Measurements from ENCODE around the gene FHL3. TPM values are rescaled to one million over a fixed set of nuclear protein-coding genes. Genes with fewer than 3 reads are reported as not detected.
A peak's percentile ranks its signal among the peaks of the same experiment; 100 is the strongest.
"Not testable (repeated sequence)": the region's sequence is repeated elsewhere in the genome, so short reads cannot be mapped to it uniquely, and the experiment has no call there.

The FHL3 gene
- total RNA-seq, 1 experiment from 2014 or later, result 23.4 TPM

- intact Hi-C loops (cut with micrococcal nuclease; ENCODE audit: unreplicated experiment), result loop anchor here (10.0 kb wide), 1 partner anchor 80 kb away; no protein-coding TSS in a partner anchor
- H3K4me1 ChIP-seq (ENCODE audit: control insufficient read depth, insufficient read depth, low read length); BruUV-seq (replicated peaks); H3K4me3 ChIP-seq (ENCODE audit: low read depth in 2 of 2, low read length in 2 of 2); H3K27ac ChIP-seq (ENCODE audit: low read length); DNase-seq (ENCODE audit: low read depth, low spot score); in situ Hi-C loops (cut with HindIII; ENCODE audit: low pct_unique_long_range_greater_than_20kb, low sequenced_read_pairs); H3K9me3 ChIP-seq (ENCODE audit: control insufficient read depth, insufficient read depth, low read depth, low read length); H3K27me3 ChIP-seq (ENCODE audit: control insufficient read depth, insufficient read depth, low read length); POLR2A ChIA-PET: not testable (repeated sequence)
- CTCF ChIA-PET, result interaction anchor here (0.7 kb wide), 1 partner anchor 44 kb away, joined by 8 read pairs; no protein-coding TSS in a partner anchor
- peak; percentile 77 for TF ChIP-seq CTCF (IDR thresholded peaks at IDR 0.05)
- H3K36me3 ChIP-seq (ENCODE audit: control insufficient read depth, insufficient read depth, low read length), result peaks cover 24% of the 10 kb centered on the region
- ATAC-seq, result peak; percentile 80; the same call in 1 of the 2 replicates
These were observed 30.2 kb downstream of the FHL3 start for GRCh38 chr1:37975083-37975482.

GRCh38 chr1:37974567-37974966 is 30.7 kb downstream of the FHL3 start:
- Histone ChIP-seq H3K4me1 (ENCODE audit: control insufficient read depth, insufficient read depth, low read length) (no peaks in the 10 kb centered on the region), H3K4me3 (ENCODE audit: low read depth in 2 of 2, low read length in 2 of 2) (no peak overlapping the region), H3K27me3 (ENCODE audit: control insufficient read depth, insufficient read depth, low read length) (no peaks in the 10 kb centered on the region), H3K27ac (ENCODE audit: low read length) (no peak overlapping the region), H3K36me3 (ENCODE audit: control insufficient read depth, insufficient read depth, low read length) (peaks cover 24% of the 10 kb centered on the region), H3K9me3 (ENCODE audit: control insufficient read depth, insufficient read depth, low read depth, low read length) (no peaks in the 10 kb centered on the region)
- intact Hi-C loops (cut with micrococcal nuclease; ENCODE audit: unreplicated experiment) (loop anchor here (10.0 kb wide), 1 partner anchor 80 kb away; no protein-coding TSS in a partner anchor), in situ Hi-C loops (cut with HindIII; ENCODE audit: low pct_unique_long_range_greater_than_20kb, low sequenced_read_pairs) (no loop called here)
- TF ChIP-seq CTCF (IDR thresholded peaks at IDR 0.05), result no peak
- TF ChIP-seq SIN3A (IDR thresholded peaks at IDR 0.05; ENCODE audit: borderline replicate concordance, insufficient read depth, low read depth, low read length), result no peak
- ATAC-seq, result no peak
- ChIA-PET POLR2A (no interaction called here), CTCF (no interaction called here)
- no peak for DNase-seq (ENCODE audit: low read depth, low spot score)
- BruUV-seq (replicated peaks), result no TSS peak

- H3K4me3 ChIP-seq (ENCODE audit: low read depth in 2 of 2, low read length in 2 of 2); BruUV-seq (replicated peaks); H3K27ac ChIP-seq (ENCODE audit: low read length); ATAC-seq; H3K27me3 ChIP-seq (ENCODE audit: control insufficient read depth, insufficient read depth, low read length); H3K9me3 ChIP-seq (ENCODE audit: control insufficient read depth, insufficient read depth, low read depth, low read length); POLR2A ChIA-PET; H3K4me1 ChIP-seq (ENCODE audit: control insufficient read depth, insufficient read depth, low read length); in situ Hi-C loops (cut with HindIII; ENCODE audit: low pct_unique_long_range_greater_than_20kb, low sequenced_read_pairs); CTCF ChIA-PET; DNase-seq (ENCODE audit: low read depth, low spot score): not testable (repeated sequence)
- peaks cover 22% of the 10 kb centered on the region for H3K36me3 ChIP-seq (ENCODE audit: control insufficient read depth, insufficient read depth, low read length)
- intact Hi-C loops (cut with micrococcal nuclease; ENCODE audit: unreplicated experiment), result loop anchor here (10.0 kb wide), 1 partner anchor 79 kb away; no protein-coding TSS in a partner anchor
These were observed 31.6 kb downstream of the FHL3 start for GRCh38 chr1:37973684-37974083.

GRCh38 chr1:37965301-37965700 is 40.0 kb downstream of the FHL3 start:
- BruUV-seq (replicated peaks), result no TSS peak
- Histone ChIP-seq H3K27ac (ENCODE audit: low read length) (no peak overlapping the region), H3K4me1 (ENCODE audit: control insufficient read depth, insufficient read depth, low read length) (no peaks in the 10 kb centered on the region), H3K4me3 (ENCODE audit: low read depth in 2 of 2, low read length in 2 of 2) (no peak overlapping the region), H3K27me3 (ENCODE audit: control insufficient read depth, insufficient read depth, low read length) (no peaks in the 10 kb centered on the region), H3K9me3 (ENCODE audit: control insufficient read depth, insufficient read depth, low read depth, low read length) (no peaks in the 10 kb centered on the region), H3K36me3 (ENCODE audit: control insufficient read depth, insufficient read depth, low read length) (peaks cover 22% of the 10 kb centered on the region)
- CTCF ChIA-PET, result no interaction called here
- DNase-seq (ENCODE audit: low read depth, low spot score), result no peak
- in situ Hi-C loops (cut with HindIII; ENCODE audit: low pct_unique_long_range_greater_than_20kb, low sequenced_read_pairs), result no loop called here
- POLR2A ChIA-PET, result no interaction called here
- intact Hi-C loops (cut with micrococcal nuclease; ENCODE audit: unreplicated experiment), result no loop called here
- TF ChIP-seq SIN3A (IDR thresholded peaks at IDR 0.05; ENCODE audit: borderline replicate concordance, insufficient read depth, low read depth, low read length), result no peak
- no peak for TF ChIP-seq CTCF (IDR thresholded peaks at IDR 0.05)
- TF ChIP-seq POLR2AphosphoS5 (IDR thresholded peaks at IDR 0.05; ENCODE audit: low read depth, low read length), result no peak
- TF ChIP-seq REST (IDR thresholded peaks at IDR 0.05; ENCODE audit: insufficient read depth in 1 of 2, low read depth in 2 of 2, low read length in 1 of 2), result no peak
- TF ChIP-seq TCF7L2 (IDR thresholded peaks at IDR 0.05; ENCODE audit: low read depth, low read length), result no peak
- no peak for ATAC-seq
